ENCODE measurements around the gene ABHD12. TPM values are rescaled to one million over a fixed set of nuclear protein-coding genes. Genes with fewer than 3 reads are reported as not detected.

The ABHD12 gene
- total RNA-seq, 1 experiment from 2014 or later = 130 TPM

GRCh38 chr20:25290646-25291431 lies 99.8 kb downstream of the ABHD12 start:
- no peak for DNase-seq (ENCODE audit: low read depth)

- no peak for DNase-seq (ENCODE audit: low read depth)
Observed at GRCh38 chr20:25289886-25290597, 100.6 kb downstream of the ABHD12 start.

DNA sequence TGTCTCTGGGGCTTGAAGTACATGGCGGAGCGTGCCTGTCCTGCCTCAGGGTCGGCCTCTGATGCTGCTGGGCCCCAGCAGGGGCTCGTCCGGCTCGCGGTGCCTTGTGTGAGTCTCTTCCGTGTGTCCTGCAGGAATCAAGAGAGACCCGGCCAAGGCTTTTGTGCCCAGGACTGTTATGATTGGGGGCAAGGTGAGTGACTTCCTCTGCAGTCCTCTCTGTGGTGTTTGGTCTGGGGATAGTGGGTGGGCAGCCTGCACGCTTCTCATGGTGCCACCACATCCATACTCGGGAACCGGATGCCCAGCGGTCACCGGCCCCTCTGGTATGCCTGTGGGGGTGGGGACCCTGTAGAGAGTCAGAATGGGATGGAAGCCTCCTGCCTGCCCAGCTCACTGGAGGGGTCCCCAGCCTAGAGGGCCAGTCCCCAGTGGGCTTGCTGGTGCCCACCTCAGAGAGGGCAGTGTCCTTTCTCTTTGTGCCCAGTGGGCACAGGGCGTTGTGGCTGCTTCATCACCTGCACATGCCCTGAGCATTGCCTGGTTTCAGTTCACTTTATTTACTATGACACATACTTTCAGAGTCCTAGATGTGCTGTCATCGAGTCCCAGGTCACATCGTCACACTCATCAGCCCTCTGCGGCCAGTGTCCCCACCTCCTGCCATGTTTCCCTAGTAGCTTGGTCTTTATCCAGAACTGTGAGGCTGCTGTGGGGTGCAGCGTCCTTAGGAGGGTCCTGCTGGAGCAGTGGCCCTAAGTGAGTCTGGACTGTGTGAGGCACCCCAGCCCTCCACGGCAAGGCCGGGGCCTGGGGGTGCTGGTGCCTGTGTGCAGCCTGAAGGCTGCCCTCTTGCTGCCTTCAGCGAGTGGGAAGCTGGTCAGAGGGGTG lies 102.1 kb downstream of the ABHD12 start:
- no peak for DNase-seq (ENCODE audit: low read depth)

- DNase-seq (ENCODE audit: low read depth) = no peak
Observed at GRCh38 chr20:25287631-25288290, 102.9 kb downstream of the ABHD12 start.

DNA sequence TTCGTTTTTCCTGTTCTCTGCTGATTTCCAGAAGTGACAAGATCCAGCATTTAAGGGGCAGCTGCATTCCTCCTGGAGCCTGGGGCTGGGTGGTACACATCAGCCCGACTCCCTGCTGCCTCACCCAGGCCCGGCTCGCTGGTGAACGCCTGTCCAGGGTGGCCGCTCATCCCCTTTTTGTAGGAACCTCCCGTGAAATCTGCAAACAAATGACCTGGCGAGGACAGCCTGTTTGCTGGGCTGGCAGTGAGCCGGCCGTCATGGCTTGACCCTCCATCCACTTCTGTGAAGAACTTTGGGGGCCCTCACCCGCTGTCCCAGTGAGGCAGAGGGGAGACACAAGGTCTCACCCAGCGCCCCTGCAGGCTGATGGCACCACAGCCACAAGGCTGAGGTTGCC lies 103.7 kb downstream of the ABHD12 start:
- no peak for DNase-seq (ENCODE audit: low read depth)

- DNase-seq (ENCODE audit: low read depth) = no peak
Observed at GRCh38 chr20:25285856-25286798, 104.5 kb downstream of the ABHD12 start.

GRCh38 chr20:25285091-25285647 lies 105.5 kb downstream of the ABHD12 start:
- DNase-seq (ENCODE audit: low read depth) = no peak

- DNase-seq (ENCODE audit: low read depth) = no peak
Observed at GRCh38 chr20:25284131-25284601, 106.5 kb downstream of the ABHD12 start.

GRCh38 chr20:25283221-25283951 lies 107.2 kb downstream of the ABHD12 start:
- no peak for DNase-seq (ENCODE audit: low read depth)

DNA sequence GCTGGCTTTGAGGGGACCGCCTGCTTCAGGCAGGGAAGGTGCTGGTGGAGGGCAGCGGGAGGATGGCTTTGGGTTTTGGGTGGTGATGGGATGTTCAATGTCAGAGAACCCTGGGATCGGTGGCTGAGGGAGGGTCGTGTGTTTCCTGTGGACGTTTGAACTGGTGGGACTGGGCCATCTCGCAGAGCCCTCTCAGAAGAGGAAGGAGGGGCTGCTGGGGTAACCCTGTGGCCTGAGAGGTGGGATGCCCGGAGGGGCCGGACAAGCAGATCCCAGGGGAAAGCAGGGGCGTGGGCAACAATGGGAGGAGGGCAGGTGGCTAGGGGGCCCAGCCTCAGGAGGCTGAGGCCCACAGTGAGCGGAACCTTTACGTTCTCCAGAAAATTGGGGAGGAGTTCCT lies 107.8 kb downstream of the ABHD12 start:
- DNase-seq (ENCODE audit: low read depth) = no peak

DNA sequence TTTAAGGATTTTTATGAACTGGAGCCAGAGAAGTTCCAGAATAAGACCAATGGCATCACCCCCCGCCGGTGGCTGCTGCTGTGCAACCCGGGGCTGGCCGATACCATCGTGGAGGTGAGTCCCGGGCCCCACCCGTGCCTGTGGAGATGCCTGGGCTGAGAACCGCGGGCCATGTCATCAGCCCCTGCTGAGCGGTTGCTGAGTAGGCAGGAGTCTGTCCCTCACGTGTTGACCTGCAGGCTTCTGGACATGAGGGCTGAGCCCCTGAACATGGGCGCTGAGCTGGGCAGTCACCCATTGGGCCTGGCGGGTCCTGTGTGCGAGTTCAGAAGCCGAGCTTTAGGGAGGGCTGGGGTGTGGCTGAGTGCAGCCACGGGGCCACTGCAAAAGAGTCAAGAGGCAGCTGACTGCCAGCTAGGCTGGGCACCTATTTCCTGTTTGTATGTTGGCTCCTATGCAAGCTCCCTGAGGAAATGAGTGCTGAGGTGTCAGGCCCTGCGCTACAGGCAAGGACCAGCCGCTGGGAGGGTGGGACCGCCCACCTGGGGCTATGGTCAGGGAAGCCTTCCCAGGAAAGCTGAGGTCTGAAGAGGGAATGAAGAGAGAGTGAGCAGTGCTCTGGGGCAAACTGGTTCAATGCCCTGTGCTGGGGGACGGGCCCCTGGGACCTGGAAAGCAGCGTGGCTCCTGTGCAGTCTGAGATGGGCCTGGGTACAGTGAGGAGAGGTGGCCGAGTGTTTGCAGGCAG lies 108.4 kb downstream of the ABHD12 start:
- no peak for DNase-seq (ENCODE audit: low read depth)

DNA sequence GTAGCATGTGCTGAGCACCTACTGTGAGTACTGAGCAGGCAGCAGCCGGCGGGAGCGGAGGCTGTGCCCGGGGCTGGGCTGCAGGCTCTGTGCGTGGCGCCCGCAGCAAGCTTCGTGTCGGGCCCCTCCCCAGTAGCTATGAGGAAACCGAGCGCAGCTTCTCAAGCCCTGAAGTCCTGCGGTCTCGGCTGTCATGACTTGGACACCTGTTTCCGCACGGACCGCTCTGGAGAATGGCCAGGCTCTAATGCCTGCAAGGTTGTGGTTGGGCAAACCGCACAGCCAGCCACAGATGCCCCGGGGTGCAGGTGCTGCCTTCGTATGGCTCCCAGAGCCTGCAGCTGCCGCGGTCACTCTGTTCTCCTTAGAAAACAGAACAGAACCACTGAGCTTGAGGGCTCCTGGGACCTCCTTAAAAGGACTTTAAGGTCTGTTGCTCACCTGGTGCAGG lies 109.1 kb downstream of the ABHD12 start:
- DNase-seq (ENCODE audit: low read depth) = no peak

DNA sequence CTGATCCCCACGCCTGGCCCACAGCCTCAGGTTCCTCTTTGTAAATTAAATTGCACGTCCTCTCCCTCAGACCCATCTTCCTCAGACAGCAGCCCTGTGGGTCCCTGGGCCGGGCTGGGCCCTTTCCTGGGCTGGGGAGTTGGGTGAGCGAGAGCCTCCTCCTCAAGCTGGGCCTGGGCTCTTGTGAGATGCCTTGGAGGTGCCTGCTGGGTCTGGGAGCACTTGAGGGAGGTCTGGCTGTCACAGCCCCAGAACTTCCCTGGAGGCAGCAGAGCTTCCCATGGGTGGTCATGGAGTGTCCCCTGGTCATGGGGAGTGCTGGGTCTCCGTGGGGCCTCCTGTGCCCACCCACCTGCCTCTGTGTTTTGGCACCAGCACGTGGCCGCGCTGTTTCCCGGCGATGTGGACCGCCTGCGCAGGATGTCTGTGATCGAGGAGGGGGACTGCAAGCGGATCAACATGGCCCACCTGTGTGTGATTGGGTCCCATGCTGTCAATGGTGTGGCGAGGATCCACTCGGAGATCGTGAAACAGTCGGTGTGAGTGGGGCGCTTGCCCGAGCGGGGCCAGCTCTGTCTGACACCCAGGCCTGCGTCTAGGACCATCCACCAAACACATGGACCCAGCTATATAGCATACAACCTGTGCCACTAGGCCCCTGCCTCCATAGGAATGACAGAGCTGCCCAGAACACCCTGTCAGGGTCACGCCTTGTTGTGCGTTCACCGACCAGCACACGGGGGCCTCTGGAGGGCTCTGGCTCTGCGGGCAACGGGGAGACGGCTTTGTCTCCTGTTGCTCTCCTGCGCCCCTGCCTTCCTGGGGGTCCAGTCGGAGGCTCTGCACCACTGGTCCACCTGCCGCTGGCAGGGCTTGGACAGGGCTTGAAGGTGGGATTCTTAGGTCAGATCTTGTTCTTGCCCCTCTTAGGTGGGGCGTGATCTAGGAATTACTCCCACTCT lies 109.8 kb downstream of the ABHD12 start:
- DNase-seq (ENCODE audit: low read depth) = no peak

GRCh38 chr20:25280051-25280573 lies 110.5 kb downstream of the ABHD12 start:
- DNase-seq (ENCODE audit: low read depth) = no peak

DNA sequence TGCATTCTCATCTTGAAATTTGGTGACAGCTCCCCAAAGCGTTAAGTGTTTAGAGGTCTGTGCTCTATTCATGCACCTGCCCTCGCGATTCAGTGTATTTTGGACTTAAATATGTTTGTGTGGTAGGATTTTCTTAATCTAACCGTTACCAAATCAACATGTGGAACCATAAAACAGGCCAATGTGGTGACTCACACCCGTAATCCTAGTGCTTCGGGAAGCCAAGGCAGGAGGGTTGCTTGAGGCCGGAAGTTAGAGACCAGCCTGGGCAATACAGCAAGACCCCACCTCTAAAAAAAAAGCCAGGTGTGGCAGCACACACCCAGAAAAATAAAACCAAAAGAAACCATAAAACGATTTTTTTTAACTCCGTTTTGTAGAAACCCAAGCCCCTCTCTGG lies 111.2 kb downstream of the ABHD12 start:
- peak; percentile 34 for DNase-seq (ENCODE audit: low read depth)

DNA sequence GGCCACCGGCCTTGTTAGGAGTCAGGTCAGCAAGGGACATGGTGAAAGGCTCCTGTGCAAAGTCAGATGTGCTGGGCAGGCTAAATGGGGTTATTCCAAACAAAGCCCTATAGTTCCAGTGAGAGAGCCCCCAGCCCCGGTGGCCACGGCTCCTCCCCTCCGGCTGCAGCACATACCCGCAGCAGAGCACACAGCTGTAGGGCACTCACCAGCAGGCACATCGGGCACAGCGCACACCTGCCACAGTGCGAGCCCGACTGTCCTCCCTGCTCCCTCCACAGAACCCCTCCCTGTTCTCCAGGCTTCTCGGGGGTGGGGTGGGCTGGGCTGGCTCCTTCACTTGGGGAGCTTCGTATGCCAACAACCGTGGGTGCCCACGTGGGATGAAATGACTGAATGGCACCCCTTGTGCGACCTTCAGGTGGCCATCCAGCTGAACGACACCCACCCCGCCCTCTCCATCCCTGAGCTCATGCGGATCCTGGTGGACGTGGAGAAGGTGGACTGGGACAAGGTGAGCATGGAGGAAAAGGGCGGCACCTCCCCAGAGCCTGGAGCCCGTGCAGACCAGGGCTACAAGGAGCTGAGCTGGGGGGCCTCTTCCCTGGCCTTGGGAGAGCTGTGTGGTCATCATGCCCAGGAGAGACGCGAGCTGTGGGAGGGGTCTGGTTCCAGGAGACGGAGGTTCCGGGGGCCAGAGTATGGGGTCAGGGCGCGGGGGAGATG lies 111.8 kb downstream of the ABHD12 start:
- DNase-seq (ENCODE audit: low read depth) = no peak
